ENCODE data around the gene RHOB.
"Not testable (repeated sequence)": the region's sequence is repeated elsewhere in the genome, so short reads cannot be mapped to it uniquely, and the experiment has no call there.

Gene RHOB

DNA sequence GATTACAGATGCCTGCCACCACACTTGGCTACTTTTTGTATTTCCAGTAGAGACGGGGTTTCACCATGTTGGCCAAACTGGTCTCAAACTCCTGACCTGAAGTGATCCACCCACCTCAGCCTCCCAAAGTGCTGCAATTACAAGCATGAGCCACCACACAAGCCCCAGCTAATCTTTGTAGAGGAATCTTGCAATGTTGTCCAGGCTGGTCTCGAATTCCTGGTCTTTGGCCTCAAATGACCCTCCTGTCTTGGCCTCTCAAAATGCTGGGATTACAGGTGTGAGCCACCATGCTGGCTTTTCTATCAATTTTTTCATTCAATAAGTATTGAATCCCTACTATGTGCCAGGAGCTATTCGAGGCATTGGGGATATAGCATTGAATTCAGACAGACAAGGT, 46.2 kb downstream of the RHOB start:
- H3K4me1 ChIP-seq (ENCODE audit: control insufficient read depth in 2 of 2, insufficient read depth in 1 of 2, low read depth in 1 of 2, low read length in 2 of 2), result peaks cover 25 to 37% of the 10 kb centered on the region in 2 donors
- not testable (repeated sequence) for H3K9me3 ChIP-seq (replicated peaks in 1 of 2; ENCODE audit: control insufficient read depth in 2 of 2, insufficient read depth in 1 of 2, low read depth in 1 of 2, low read length in 2 of 2); H4K91ac ChIP-seq (ENCODE audit: low read depth, low read length, poor library complexity); H3K36me3 ChIP-seq (replicated peaks in 1 of 2; ENCODE audit: control insufficient read depth in 2 of 2, insufficient read depth in 2 of 2, low read length in 2 of 2); H3K18ac ChIP-seq (ENCODE audit: low read length); H2BK12ac ChIP-seq (ENCODE audit: low read length); H3K27ac ChIP-seq (replicated peaks; ENCODE audit: low read length); H3K79me1 ChIP-seq (ENCODE audit: low read depth, low read length); H3K4me3 ChIP-seq (ENCODE audit: low read length in 2 of 2); H3K23ac ChIP-seq (ENCODE audit: low read depth, low read length, poor library complexity); H3K9ac ChIP-seq (ENCODE audit: low read depth, low read length, poor library complexity); H2BK120ac ChIP-seq (ENCODE audit: low read depth, low read length); H3K4ac ChIP-seq (ENCODE audit: low read length); H3K14ac ChIP-seq (ENCODE audit: low read length); H2BK5ac ChIP-seq (ENCODE audit: low read length); H3K27me3 ChIP-seq (ENCODE audit: control insufficient read depth in 3 of 3, insufficient read depth in 3 of 3, low read depth in 1 of 3, low read length in 3 of 3); H4K8ac ChIP-seq (ENCODE audit: low read depth, low read length); H2BK15ac ChIP-seq (ENCODE audit: low read length); H3K4me2 ChIP-seq (ENCODE audit: insufficient read depth, low read length, poor library complexity, severe bottlenecking); H2AK5ac ChIP-seq (ENCODE audit: low read depth, low read length); DNase-seq (ENCODE audit: low spot score); H2AFZ ChIP-seq (ENCODE audit: low read length)
- WGBS, 2 donors (ENCODE audit: extremely low coverage in 2 of 2, insufficient read length in 2 of 2, insufficient replicate concordance in 1 of 2), result no CpG with 5 or more reads among the region's 3 CpGs

DNA sequence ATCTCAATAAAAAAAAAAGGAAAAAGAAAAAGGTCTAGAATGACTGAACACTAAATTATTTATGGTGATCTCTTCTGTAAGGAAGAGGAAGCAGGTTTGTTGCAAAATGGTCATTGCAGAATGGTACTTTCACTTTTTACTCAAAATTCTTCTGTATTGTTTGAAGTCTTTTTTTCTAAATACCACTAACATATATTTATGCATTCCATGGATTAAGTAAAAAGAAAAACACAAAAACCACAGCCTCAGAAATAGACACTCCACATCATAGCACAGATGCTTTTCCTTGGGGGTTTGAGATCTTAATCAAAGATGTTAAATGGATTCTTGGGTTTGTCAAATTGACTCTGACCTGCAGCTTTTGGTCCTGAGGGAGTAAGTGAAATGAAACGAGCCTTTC, 47.4 kb downstream of the RHOB start:
- no peak overlapping the region for H2BK120ac ChIP-seq (ENCODE audit: low read depth, low read length)
- no peak overlapping the region for H3K18ac ChIP-seq (ENCODE audit: low read length)
- no peaks in the 10 kb centered on the region for H3K27me3 ChIP-seq (ENCODE audit: control insufficient read depth in 3 of 3, insufficient read depth in 3 of 3, low read depth in 1 of 3, low read length in 3 of 3)
- WGBS, 2 donors (ENCODE audit: extremely low coverage in 2 of 2, insufficient read length in 2 of 2, insufficient replicate concordance in 1 of 2), result no CpG with 5 or more reads among the region's 1 CpG
- no peak overlapping the region for H2BK5ac ChIP-seq (ENCODE audit: low read length)
- no peak overlapping the region for H2AK5ac ChIP-seq (ENCODE audit: low read depth, low read length)
- H3K14ac ChIP-seq (ENCODE audit: low read length), result no peak overlapping the region
- no peak overlapping the region for H2BK12ac ChIP-seq (ENCODE audit: low read length)
- H2BK15ac ChIP-seq (ENCODE audit: low read length), result no peak overlapping the region
- no peak for DNase-seq (ENCODE audit: low spot score)
- no peak overlapping the region for H4K91ac ChIP-seq (ENCODE audit: low read depth, low read length, poor library complexity)
- H3K79me1 ChIP-seq (ENCODE audit: low read depth, low read length), result no peaks in the 10 kb centered on the region
- no peak overlapping the region for H3K9ac ChIP-seq (ENCODE audit: low read depth, low read length, poor library complexity)
- no peak overlapping the region for H3K4me3 ChIP-seq (ENCODE audit: low read length in 2 of 2)
- H3K36me3 ChIP-seq (replicated peaks in 1 of 2; ENCODE audit: control insufficient read depth in 2 of 2, insufficient read depth in 2 of 2, low read length in 2 of 2), result no peaks in the 10 kb centered on the region
- H3K4me1 ChIP-seq (ENCODE audit: control insufficient read depth in 2 of 2, insufficient read depth in 1 of 2, low read depth in 1 of 2, low read length in 2 of 2), result peaks cover 19 to 27% of the 10 kb centered on the region in 2 donors
- no peak overlapping the region for H3K23ac ChIP-seq (ENCODE audit: low read depth, low read length, poor library complexity)
- H4K8ac ChIP-seq (ENCODE audit: low read depth, low read length), result no peak overlapping the region
- no peak overlapping the region for H3K4me2 ChIP-seq (ENCODE audit: insufficient read depth, low read length, poor library complexity, severe bottlenecking)
- H2AFZ ChIP-seq (ENCODE audit: low read length), result peak overlapping the region; percentile 50
- H3K9me3 ChIP-seq (replicated peaks in 1 of 2; ENCODE audit: control insufficient read depth in 2 of 2, insufficient read depth in 1 of 2, low read depth in 1 of 2, low read length in 2 of 2), result no peaks in the 10 kb centered on the region
- H3K27ac ChIP-seq (replicated peaks; ENCODE audit: low read length), result no peak overlapping the region
- no peak overlapping the region for H3K4ac ChIP-seq (ENCODE audit: low read length)

DNA sequence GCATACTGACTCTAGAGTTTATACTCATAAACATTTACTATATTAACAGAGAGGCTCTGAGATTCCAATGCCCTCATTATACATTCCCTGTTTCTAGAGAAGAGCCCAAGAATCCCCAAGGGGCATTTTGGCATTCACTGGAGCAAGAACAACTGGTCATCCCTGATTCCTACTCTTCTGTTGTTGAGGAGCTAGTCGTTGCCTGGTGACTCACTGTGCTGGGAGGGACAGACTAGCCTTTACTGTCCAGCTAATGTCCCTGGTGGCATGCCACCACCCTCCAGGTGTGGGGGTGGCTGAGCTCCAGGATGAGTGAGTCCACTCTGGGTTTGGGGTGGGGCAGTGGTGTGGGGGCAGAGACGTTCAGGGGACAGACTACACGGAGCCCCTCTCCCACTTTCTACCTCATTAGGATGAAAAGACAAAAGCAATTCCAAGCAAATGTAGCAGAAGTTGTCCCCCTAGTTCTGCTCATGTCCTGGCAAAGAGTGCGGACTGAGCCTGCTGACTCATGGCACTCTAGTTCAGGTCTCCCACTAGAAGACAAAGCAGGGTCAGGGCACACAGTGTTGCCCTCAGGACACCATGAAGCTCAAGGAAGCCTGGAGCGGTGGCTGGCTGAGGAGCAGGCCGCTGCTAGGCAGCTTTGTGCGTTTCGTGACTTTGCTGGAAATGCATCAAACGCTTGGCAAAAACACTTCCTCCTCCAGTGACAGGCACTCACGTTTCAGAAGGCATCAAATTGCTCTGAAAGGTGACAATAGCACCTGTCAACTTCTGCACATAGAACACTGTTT, 49.4 kb downstream of the RHOB start:
- no peak overlapping the region for H3K4me3 ChIP-seq (ENCODE audit: low read length in 2 of 2)
- H3K4ac ChIP-seq (ENCODE audit: low read length), result no peak overlapping the region
- H3K36me3 ChIP-seq (replicated peaks in 1 of 2; ENCODE audit: control insufficient read depth in 2 of 2, insufficient read depth in 2 of 2, low read length in 2 of 2), result no peaks in the 10 kb centered on the region
- no peak for DNase-seq (ENCODE audit: low spot score)
- H3K18ac ChIP-seq (ENCODE audit: low read length), result peak overlapping the region; percentile 44
- no peak overlapping the region for H3K23ac ChIP-seq (ENCODE audit: low read depth, low read length, poor library complexity)
- no peak overlapping the region for H2BK5ac ChIP-seq (ENCODE audit: low read length)
- H3K27me3 ChIP-seq (ENCODE audit: control insufficient read depth in 3 of 3, insufficient read depth in 3 of 3, low read depth in 1 of 3, low read length in 3 of 3), result no peaks in the 10 kb centered on the region
- peak overlapping the region; percentile 31 for H3K14ac ChIP-seq (ENCODE audit: low read length)
- no CpG with 5 or more reads among the region's 10 CpGs for WGBS, 2 donors (ENCODE audit: extremely low coverage in 2 of 2, insufficient read length in 2 of 2, insufficient replicate concordance in 1 of 2)
- no peak overlapping the region for H3K27ac ChIP-seq (replicated peaks; ENCODE audit: low read length)
- H4K91ac ChIP-seq (ENCODE audit: low read depth, low read length, poor library complexity), result no peak overlapping the region
- peak overlapping the region; percentile 64 for H2BK120ac ChIP-seq (ENCODE audit: low read depth, low read length)
- no peaks in the 10 kb centered on the region for H3K9me3 ChIP-seq (replicated peaks in 1 of 2; ENCODE audit: control insufficient read depth in 2 of 2, insufficient read depth in 1 of 2, low read depth in 1 of 2, low read length in 2 of 2)
- H3K79me1 ChIP-seq (ENCODE audit: low read depth, low read length), result no peaks in the 10 kb centered on the region
- peak overlapping the region; percentile 86 for H2AK5ac ChIP-seq (ENCODE audit: low read depth, low read length)
- H2BK15ac ChIP-seq (ENCODE audit: low read length), result no peak overlapping the region
- H3K9ac ChIP-seq (ENCODE audit: low read depth, low read length, poor library complexity), result no peak overlapping the region
- H3K4me1 ChIP-seq (ENCODE audit: control insufficient read depth in 2 of 2, insufficient read depth in 1 of 2, low read depth in 1 of 2, low read length in 2 of 2), result peaks cover 10 to 22% of the 10 kb centered on the region in 2 donors
- no peak overlapping the region for H3K4me2 ChIP-seq (ENCODE audit: insufficient read depth, low read length, poor library complexity, severe bottlenecking)
- H2BK12ac ChIP-seq (ENCODE audit: low read length), result no peak overlapping the region
- H2AFZ ChIP-seq (ENCODE audit: low read length), result no peak overlapping the region
- no peak overlapping the region for H4K8ac ChIP-seq (ENCODE audit: low read depth, low read length)

DNA sequence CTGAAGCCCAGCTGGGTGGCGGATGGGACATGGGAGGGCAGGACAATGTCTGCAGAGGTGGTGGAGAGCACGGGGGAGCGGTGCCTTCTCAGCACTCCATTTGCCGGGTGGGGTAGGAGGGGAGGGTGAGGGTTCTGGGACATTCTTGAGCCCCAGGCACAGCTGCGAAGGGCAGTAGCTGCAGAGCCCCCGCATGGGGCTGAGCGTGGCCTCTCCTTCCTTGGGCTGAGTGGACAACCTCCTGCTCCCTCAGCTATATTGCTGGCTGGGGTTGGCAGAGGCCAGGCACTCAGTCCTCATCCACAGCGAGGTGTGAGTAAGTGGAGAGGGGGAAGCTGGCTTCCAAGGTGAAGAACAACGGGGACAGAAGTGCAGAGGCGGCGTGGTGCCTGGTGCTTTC, 50.1 kb downstream of the RHOB start:
- Histone ChIP-seq H3K27me3 (ENCODE audit: control insufficient read depth in 3 of 3, insufficient read depth in 3 of 3, low read depth in 1 of 3, low read length in 3 of 3) (no peaks in the 10 kb centered on the region), H3K14ac (ENCODE audit: low read length) (peak overlapping the region; percentile 31), H3K4me1 (ENCODE audit: control insufficient read depth in 2 of 2, insufficient read depth in 1 of 2, low read depth in 1 of 2, low read length in 2 of 2) (peaks cover 10 to 22% of the 10 kb centered on the region in 2 donors), H2BK120ac (ENCODE audit: low read depth, low read length) (peak overlapping the region; percentile 64), H4K8ac (ENCODE audit: low read depth, low read length) (no peak overlapping the region), H3K4me3 (ENCODE audit: low read length in 2 of 2) (no peak overlapping the region), H3K79me1 (ENCODE audit: low read depth, low read length) (no peaks in the 10 kb centered on the region), H3K4me2 (ENCODE audit: insufficient read depth, low read length, poor library complexity, severe bottlenecking) (no peak overlapping the region), H3K9ac (ENCODE audit: low read depth, low read length, poor library complexity) (no peak overlapping the region), H3K9me3 (replicated peaks in 1 of 2; ENCODE audit: control insufficient read depth in 2 of 2, insufficient read depth in 1 of 2, low read depth in 1 of 2, low read length in 2 of 2) (no peaks in the 10 kb centered on the region), H3K23ac (ENCODE audit: low read depth, low read length, poor library complexity) (no peak overlapping the region), H4K91ac (ENCODE audit: low read depth, low read length, poor library complexity) (no peak overlapping the region), H2BK5ac (ENCODE audit: low read length) (no peak overlapping the region), H3K4ac (ENCODE audit: low read length) (no peak overlapping the region), H2BK12ac (ENCODE audit: low read length) (no peak overlapping the region), H3K36me3 (replicated peaks in 1 of 2; ENCODE audit: control insufficient read depth in 2 of 2, insufficient read depth in 2 of 2, low read length in 2 of 2) (no peaks in the 10 kb centered on the region), H3K18ac (ENCODE audit: low read length) (peak overlapping the region; percentile 44), H2BK15ac (ENCODE audit: low read length) (peak overlapping the region; percentile 20), H2AK5ac (ENCODE audit: low read depth, low read length) (peak overlapping the region; percentile 86), H2AFZ (ENCODE audit: low read length) (no peak overlapping the region), H3K27ac (replicated peaks; ENCODE audit: low read length) (no peak overlapping the region)
- DNase-seq (ENCODE audit: low spot score), result no peak
- WGBS, 2 donors (ENCODE audit: extremely low coverage in 2 of 2, insufficient read length in 2 of 2, insufficient replicate concordance in 1 of 2), result no CpG with 5 or more reads among the region's 11 CpGs

All from neuronal stem cell (in vitro differentiated cells).